SH-SY5Y (cell line): ENCODE measurements around the gene UNC93A.

Experiments
- GATA2 ChIP-seq: IDR thresholded peaks from 2 replicates; pipeline ENCODE4 v1.6.1; 2011; ENCODE audit warnings: mild to moderate bottlenecking, low read depth, low read length
- GATA3 ChIP-seq: IDR thresholded peaks from 2 replicates; pipeline ENCODE4 v1.6.1; 2011; ENCODE audit warnings: low read depth, mild to moderate bottlenecking, low read length, moderate library complexity

- TF ChIP-seq GATA3 (no peak), GATA2 (no peak)
These were observed 39.6 kb downstream of the UNC93A start for GRCh38 chr6:167330750-167331149.
